Measurements from ENCODE around the gene TLR8.
A peak's percentile ranks its signal among the peaks of the same experiment; 100 is the strongest.

The TLR8 gene

DNA sequence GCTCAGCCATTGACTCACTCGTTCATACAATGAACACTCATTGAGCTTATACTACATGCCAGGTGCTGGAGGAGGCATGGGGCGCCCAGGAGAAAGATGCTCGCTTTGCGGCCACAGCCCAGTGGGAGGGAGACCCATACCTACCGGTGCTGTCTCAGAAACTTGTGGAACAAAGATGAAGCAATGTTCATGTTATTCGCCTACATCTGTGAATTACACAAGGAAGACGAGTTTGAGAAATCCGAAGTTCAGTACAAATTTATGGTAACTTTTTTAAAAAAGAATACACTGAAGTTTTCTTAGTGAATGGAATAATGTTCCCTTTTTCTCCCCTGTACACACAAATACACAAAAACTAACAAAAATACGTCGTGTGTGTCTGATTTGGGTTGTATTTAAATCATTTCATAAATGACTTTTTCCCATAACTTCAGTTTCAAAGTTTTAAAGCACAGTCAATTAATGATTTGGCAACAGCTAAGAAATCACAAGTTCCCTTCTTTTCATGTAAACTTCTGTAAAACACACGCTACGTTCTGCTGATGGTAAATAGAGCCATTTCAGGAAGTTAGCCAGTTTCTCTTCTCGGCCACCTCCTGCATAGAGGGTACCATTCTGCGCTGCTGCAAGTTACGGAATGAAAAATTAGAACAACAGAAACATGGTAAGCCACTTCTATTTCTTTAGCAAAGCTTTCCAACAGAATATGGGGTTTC is at the start of gene TLR8:
TSS of gene TLR8 (plus strand) at position 575 of the 716 bp plus-strand sequence. CDS start at position 662, 87 bp downstream.
- no peak for DNase-seq

GRCh38 chrX:12865359-12865758 is 41.1 kb upstream of the TLR8 start:
- DNase-seq: no peak

GRCh38 chrX:12866451-12867377 is 39.7 kb upstream of the TLR8 start, which contains the start of gene TLR7:
TSS of gene TLR7 (plus strand) at chrX:12867072. CDS start at chrX:12867579, 507 bp downstream.
- no peak for DNase-seq

DNA sequence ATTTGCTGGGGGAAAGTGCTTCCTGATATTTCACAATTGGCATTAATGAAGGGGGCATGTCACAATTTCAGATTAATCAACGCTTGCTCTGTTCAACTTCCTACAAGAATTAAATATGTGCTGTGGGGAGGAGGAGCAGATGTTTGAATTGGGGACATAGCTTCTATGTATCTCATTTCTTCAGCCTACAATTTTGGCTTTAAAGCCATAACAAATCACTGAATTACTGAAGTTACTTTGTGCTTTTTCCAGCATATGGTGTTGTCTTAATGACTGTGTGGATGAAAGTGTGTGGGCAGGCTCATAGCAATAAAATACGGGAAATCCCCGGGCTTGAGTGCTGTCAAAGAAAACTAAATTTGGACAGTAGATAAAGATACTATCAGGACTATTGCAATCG is 38.7 kb upstream of the TLR8 start:
- no peak for DNase-seq

- DNase-seq: no peak
Observed at GRCh38 chrX:12868747-12869146, 37.7 kb upstream of the TLR8 start.

GRCh38 chrX:12871257-12871656 is 35.2 kb upstream of the TLR8 start:
- no peak for DNase-seq

DNA sequence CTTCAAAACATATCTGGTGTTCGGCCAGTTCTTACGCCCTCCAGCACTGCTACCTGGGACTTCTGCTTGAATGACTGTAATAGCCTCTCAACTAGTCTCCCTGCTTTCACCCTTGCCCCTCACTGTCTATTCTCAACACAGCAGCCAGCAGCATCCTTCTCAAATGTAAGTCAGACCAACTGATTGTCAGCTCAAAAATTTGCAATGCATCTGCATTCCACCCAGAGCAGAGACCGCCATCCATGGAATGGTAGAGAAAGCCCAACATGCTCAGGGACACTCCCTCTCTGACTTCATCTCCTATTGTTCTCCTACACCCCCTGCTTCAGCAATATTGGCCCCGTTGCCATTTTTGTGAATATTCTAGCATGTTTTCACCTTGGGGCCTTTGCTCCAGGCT is 33.7 kb upstream of the TLR8 start:
- no peak for DNase-seq

- DNase-seq: no peak
Observed at GRCh38 chrX:12874581-12874980, 31.8 kb upstream of the TLR8 start.

DNA sequence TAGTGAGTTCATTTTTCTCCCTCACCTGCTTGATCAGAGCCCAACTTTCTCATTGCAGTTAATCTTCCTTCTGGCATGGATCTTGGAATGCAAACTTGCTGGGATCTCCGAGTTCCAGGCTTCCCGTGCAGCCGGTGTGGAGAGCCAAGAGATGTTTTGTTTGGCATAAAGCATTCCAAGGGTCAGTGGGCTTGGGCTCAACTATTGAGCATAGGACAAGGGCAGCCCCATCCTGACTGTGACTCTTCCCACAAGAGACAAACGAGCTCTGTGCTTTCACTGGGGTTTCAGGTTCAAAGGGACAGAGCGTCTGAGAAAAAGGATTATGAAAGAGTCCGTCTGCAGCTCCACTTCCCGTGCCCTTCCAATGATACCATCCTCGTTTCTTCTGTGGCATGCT is 29.0 kb upstream of the TLR8 start:
- DNase-seq: no peak

- DNase-seq: no peak
Observed at GRCh38 chrX:12878536-12878935, 27.9 kb upstream of the TLR8 start.

- no peak for DNase-seq
Observed at GRCh38 chrX:12881914-12882313, 24.5 kb upstream of the TLR8 start.

DNA sequence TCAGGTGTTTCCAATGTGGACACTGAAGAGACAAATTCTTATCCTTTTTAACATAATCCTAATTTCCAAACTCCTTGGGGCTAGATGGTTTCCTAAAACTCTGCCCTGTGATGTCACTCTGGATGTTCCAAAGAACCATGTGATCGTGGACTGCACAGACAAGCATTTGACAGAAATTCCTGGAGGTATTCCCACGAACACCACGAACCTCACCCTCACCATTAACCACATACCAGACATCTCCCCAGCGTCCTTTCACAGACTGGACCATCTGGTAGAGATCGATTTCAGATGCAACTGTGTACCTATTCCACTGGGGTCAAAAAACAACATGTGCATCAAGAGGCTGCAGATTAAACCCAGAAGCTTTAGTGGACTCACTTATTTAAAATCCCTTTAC is 20.9 kb upstream of the TLR8 start:
- peak; percentile 51 for DNase-seq

GRCh38 chrX:12886545-12886944 is 19.9 kb upstream of the TLR8 start:
- DNase-seq: no peak

DNA sequence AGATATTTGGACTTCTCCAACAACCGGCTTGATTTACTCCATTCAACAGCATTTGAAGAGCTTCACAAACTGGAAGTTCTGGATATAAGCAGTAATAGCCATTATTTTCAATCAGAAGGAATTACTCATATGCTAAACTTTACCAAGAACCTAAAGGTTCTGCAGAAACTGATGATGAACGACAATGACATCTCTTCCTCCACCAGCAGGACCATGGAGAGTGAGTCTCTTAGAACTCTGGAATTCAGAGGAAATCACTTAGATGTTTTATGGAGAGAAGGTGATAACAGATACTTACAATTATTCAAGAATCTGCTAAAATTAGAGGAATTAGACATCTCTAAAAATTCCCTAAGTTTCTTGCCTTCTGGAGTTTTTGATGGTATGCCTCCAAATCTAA is 19.3 kb upstream of the TLR8 start:
- DNase-seq: no peak

GRCh38 chrX:12887767-12888166 is 18.7 kb upstream of the TLR8 start:
- no peak for DNase-seq

DNA sequence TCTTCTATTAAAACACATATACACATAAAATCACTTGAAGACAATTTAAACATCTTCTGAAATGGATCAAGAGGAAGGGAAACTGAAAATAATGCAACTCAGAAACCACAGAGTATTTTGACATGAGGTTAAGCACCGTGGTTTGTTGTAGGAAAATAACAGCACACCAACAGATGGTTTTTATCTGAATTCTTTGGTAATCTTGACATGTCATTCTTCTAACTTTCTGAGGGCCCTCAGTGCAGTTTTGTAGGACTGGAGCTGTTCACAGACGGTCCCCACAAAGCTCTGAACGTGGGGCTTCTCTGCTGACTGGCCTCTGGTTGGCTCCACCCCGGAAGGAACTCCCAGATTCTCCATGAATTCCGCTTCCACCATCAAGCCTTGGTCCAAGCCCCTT is 16.0 kb upstream of the TLR8 start:
- DNase-seq: no peak

GRCh38 chrX:12891171-12891570 is 15.2 kb upstream of the TLR8 start:
- DNase-seq: no peak

DNA sequence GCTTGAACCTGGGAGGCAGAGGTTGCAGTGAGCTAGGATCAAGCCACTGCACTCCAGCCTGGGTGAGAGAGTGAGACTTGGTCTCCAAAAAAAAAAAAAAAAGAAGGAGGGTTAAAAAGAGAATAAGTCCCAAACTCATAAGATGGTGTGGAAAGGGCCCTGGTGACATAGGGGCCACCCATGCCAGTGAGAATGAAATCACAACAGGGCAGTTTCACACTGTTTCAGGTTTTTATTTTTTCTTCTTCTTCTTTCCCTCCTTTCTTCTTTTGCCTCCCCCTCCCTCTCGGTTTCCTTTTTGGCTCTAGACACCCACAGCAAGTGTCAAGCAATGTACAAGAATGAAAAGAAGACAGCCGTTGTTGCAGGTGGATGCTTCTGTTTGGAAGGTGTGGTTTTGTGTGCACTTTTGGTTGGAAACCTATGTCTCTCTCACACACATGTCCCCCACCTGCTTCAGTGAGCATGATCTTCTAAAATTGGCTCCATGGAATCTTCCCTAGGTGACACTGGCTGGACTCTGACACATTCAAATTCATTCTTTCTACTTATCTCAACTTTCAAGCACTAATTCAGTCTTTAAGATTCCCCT is 14.4 kb upstream of the TLR8 start:
- DNase-seq: no peak

GRCh38 chrX:12892716-12893115 is 13.7 kb upstream of the TLR8 start:
- DNase-seq: no peak

DNA sequence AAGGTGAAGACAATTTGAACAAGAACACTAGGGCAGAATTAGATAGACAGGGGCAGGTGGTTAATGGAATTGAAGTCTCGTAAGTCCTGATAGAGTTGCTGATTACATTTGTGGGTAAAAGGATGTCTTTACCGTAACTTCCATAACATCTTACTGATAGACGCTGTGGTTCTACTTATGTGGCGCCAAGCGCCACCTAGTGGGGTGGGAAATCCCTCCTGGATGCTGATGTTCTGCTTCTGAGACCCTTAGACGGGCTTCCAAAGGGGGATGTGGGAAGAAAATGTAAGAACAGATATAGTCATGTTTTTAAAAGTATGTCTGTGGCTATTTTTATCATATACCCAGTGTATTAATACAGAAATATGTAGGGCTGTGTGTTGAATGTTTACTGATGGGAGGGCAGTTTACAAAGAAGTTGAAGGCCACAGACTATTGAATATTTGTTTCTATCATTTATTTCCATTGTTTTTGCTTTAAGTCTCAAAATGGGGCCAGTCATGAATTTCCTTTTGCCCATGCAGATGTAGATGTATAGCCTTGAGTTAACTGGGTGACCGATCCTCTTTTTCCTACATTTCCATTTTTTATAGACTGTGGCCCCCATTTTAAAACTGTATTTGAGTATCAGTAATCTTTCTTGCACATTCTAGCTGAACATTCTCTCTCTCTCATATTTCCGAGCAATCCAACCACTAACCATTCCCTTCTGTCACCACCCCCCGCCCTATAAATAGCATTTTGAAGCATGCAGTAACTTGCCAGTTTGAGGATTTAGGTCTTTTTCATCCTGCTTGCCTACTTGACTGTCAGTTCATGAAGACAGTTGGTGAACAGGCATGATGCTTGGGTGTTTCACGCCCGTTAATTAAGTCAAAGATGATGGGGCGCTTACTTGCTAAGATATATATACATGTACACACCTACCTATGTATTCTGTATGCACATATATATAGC is 12.1 kb upstream of the TLR8 start:
- no peak for DNase-seq

DNA sequence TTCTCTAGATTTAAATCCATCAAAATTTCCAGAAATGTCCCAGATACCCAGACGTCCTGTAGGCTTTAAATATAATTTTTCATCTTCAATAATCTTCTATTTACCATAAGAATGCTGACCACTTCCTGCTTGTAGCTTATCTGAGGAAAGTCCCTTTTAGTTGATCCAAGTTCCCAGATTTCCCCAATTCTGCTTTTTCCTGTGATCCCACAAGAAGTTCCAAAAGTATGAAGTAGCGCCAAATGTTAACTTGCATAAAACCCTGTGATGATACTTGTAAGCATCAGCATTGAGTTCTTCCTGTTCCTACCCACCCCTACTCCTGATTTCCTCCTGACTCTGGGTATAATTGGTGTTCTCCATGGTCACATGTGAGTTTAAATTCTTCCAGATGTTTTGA is 10.6 kb upstream of the TLR8 start:
- DNase-seq: no peak

- no peak for DNase-seq
Observed at GRCh38 chrX:12896935-12897334, 9.5 kb upstream of the TLR8 start.

GRCh38 chrX:12898073-12898472 is 8.3 kb upstream of the TLR8 start:
- DNase-seq: no peak

Measured in NCI-H524 treated with DMSO at 0.1 percent for 48 hours (cell line).